Ovary (tissue), 3 donors: ENCODE results near the gene UMAD1.

ENCODE experiments used
- POLR2A ChIP-seq: fragments of 450-650 bp; IDR thresholded peaks from one replicate; pipeline ENCODE4 v1.6.1; 2017; ENCODE audit warnings: antibody characterized with exemption, mild to moderate bottlenecking, moderate library complexity
- TF ChIP-seq, protein P1 (sequence below), 3 donors: fragments of 450-650 bp in 2 of 3; fragments of 200-600 bp in 1 of 3; IDR thresholded peaks; one replicate each; pipeline versions ENCODE4 v1.5.1 to v1.8.0; 2016 to 2022; ENCODE audit warnings: antibody characterized with exemption in 3 of 3, mild to moderate bottlenecking in 1 of 3
- donor health status: DM: no; HTN: no; CAD: no.

GRCh38 chr7:7882888-7883287 lies 242.3 kb downstream of the UMAD1 start:
- TF ChIP-seq, protein P1, sequence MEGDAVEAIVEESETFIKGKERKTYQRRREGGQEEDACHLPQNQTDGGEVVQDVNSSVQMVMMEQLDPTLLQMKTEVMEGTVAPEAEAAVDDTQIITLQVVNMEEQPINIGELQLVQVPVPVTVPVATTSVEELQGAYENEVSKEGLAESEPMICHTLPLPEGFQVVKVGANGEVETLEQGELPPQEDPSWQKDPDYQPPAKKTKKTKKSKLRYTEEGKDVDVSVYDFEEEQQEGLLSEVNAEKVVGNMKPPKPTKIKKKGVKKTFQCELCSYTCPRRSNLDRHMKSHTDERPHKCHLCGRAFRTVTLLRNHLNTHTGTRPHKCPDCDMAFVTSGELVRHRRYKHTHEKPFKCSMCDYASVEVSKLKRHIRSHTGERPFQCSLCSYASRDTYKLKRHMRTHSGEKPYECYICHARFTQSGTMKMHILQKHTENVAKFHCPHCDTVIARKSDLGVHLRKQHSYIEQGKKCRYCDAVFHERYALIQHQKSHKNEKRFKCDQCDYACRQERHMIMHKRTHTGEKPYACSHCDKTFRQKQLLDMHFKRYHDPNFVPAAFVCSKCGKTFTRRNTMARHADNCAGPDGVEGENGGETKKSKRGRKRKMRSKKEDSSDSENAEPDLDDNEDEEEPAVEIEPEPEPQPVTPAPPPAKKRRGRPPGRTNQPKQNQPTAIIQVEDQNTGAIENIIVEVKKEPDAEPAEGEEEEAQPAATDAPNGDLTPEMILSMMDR (IDR thresholded peaks at IDR 0.05) = no peak
- TF ChIP-seq POLR2A = no peak
